PFSK-1 (cell line): ENCODE measurements around the gene ZFC3H1.

Experiments used
- FOXP2 ChIP-seq: optimal IDR thresholded peaks from 2 replicates; pipeline ENCODE3; 2011; ENCODE audit warnings: borderline replicate concordance, control low read depth, inconsistent platforms; ENCODE audit not compliant: insufficient read depth; ENCODE audit errors: extremely low read length, extremely low read depth
- POLR2AphosphoS5 ChIP-seq: IDR thresholded peaks from 2 replicates; pipeline ENCODE4 v1.6.1; 2012; ENCODE audit warnings: low read depth, mild to moderate bottlenecking, control low read depth, low read length, moderate library complexity
- SIN3A ChIP-seq: IDR thresholded peaks from 2 replicates; pipeline ENCODE4 v1.6.1; 2012; ENCODE audit warnings: mild to moderate bottlenecking, low read length, moderate library complexity, borderline replicate concordance; ENCODE audit not compliant: insufficient read depth
- TAF1 ChIP-seq: IDR thresholded peaks from 2 replicates; pipeline ENCODE4 v1.6.1; 2012; ENCODE audit warnings: low read length, control low read depth, borderline replicate concordance; ENCODE audit not compliant: insufficient read depth
- TF ChIP-seq, protein P1 (sequence below), 2 experiments: IDR thresholded peaks; 2 replicates each; pipeline versions ENCODE4 v1.6.1 to v1.8.0; 2011 to 2012; ENCODE audit warnings: low read depth in 2 of 2, low read length in 2 of 2, control low read depth in 1 of 2, inconsistent platforms in 1 of 2, mild to moderate bottlenecking in 1 of 2, moderate library complexity in 1 of 2; ENCODE audit not compliant: insufficient read depth in 1 of 2

Gene ZFC3H1

GRCh38 chr12:71638499-71638898 lies 25.1 kb downstream of the ZFC3H1 start:
- TF ChIP-seq TAF1 = no peak
- TF ChIP-seq, protein P1, sequence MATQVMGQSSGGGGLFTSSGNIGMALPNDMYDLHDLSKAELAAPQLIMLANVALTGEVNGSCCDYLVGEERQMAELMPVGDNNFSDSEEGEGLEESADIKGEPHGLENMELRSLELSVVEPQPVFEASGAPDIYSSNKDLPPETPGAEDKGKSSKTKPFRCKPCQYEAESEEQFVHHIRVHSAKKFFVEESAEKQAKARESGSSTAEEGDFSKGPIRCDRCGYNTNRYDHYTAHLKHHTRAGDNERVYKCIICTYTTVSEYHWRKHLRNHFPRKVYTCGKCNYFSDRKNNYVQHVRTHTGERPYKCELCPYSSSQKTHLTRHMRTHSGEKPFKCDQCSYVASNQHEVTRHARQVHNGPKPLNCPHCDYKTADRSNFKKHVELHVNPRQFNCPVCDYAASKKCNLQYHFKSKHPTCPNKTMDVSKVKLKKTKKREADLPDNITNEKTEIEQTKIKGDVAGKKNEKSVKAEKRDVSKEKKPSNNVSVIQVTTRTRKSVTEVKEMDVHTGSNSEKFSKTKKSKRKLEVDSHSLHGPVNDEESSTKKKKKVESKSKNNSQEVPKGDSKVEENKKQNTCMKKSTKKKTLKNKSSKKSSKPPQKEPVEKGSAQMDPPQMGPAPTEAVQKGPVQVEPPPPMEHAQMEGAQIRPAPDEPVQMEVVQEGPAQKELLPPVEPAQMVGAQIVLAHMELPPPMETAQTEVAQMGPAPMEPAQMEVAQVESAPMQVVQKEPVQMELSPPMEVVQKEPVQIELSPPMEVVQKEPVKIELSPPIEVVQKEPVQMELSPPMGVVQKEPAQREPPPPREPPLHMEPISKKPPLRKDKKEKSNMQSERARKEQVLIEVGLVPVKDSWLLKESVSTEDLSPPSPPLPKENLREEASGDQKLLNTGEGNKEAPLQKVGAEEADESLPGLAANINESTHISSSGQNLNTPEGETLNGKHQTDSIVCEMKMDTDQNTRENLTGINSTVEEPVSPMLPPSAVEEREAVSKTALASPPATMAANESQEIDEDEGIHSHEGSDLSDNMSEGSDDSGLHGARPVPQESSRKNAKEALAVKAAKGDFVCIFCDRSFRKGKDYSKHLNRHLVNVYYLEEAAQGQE (IDR thresholded peaks at IDR 0.05; ENCODE audit: insufficient read depth in 1 of 2, low read depth in 2 of 2, low read length in 2 of 2) = no peak
- TF ChIP-seq FOXP2 = no peak
- TF ChIP-seq POLR2AphosphoS5 = no peak
- TF ChIP-seq SIN3A = no peak

- TF ChIP-seq, protein P1 (IDR thresholded peaks at IDR 0.05; ENCODE audit: insufficient read depth in 1 of 2, low read depth in 2 of 2, low read length in 2 of 2) = no peak
- TF ChIP-seq POLR2AphosphoS5 (no peak), FOXP2 (no peak), SIN3A (no peak)
These were observed 26.9 kb downstream of the ZFC3H1 start for GRCh38 chr12:71636704-71637115.

- TF ChIP-seq POLR2AphosphoS5 = no peak
- TF ChIP-seq, protein P1 (IDR thresholded peaks at IDR 0.05; ENCODE audit: insufficient read depth in 1 of 2, low read depth in 2 of 2, low read length in 2 of 2) = no peak
- no peak for TF ChIP-seq SIN3A
- TF ChIP-seq TAF1 = no peak
- no peak for TF ChIP-seq FOXP2
These were observed 36.1 kb downstream of the ZFC3H1 start for GRCh38 chr12:71627438-71628002.

- no peak for TF ChIP-seq FOXP2
- peak; percentile 17; the same call in 1 of the 2 replicates for TF ChIP-seq SIN3A
These were observed 36.9 kb downstream of the ZFC3H1 start for GRCh38 chr12:71626768-71627167.

DNA sequence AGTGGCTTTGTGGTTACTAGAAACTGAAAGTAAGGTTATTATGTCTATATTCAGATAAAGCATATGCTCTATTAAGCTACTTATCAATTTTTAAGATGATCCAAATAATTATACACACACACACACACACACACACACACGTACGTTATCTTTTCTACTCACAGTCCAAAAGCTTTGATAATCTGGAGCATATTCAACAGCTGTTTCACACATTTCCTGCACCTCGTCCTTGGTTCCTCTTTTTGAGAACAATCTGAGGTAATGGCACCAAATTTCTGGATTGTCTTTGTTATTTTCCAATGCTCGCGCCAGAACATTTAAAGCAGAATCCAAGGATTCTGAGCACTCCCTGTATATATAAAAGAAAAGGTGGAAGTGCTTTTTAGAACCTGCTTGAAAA lies 37.5 kb downstream of the ZFC3H1 start:
- TF ChIP-seq, protein P1 (IDR thresholded peaks at IDR 0.05; ENCODE audit: insufficient read depth in 1 of 2, low read depth in 2 of 2, low read length in 2 of 2) = no peak
- TF ChIP-seq SIN3A (no peak), POLR2AphosphoS5 (no peak), TAF1 (no peak), FOXP2 (no peak)
